T-helper 1 cell treated with Interleukin-12 subunit alpha and Interleukin-12 subunit beta and Interleukin-4 antibody, amounts not matched to agents 30 ng/mL and 1 ng/mL, for 36 hours (primary cell): ENCODE results near the gene IFIT5. TPM values are rescaled to one million over a fixed set of nuclear protein-coding genes. Genes with fewer than 3 reads are reported as not detected.
"Not testable (repeated sequence)": the region's sequence is repeated elsewhere in the genome, so short reads cannot be mapped to it uniquely, and the experiment has no call there.

Experiments used
- intact Hi-C: fragments of 100-400 bp; cut with micrococcal nuclease; formaldehyde crosslinking; loops from one replicate; pipeline ENCODE4 v1.15.1; 2024
- total RNA-seq: library from RNA; stranded (reverse); gene quantifications from 2 replicates; pipeline ENCODE4 v1.2.3, GENCODE V29; 2022

The IFIT5 gene
- total RNA-seq, 1 donor from 2014 or later = 32.1 TPM

- intact Hi-C loops = loop anchor here (1.0 to 5.0 kb wide), 8 partner anchors 22 to 400 kb away; partner anchors contain the start of genes FAS, IFIT2, IFIT5 and KIF20B
Observed at GRCh38 chr10:89391907-89392756, 22.2 kb upstream of the IFIT5 start, which contains the start of gene IFIT1. Gene IFIT1 (plus strand): TSS chr10:89392623. CDS start chr10:89392713, 90 bp downstream.

GRCh38 chr10:89392974-89393373 is 21.4 kb upstream of the IFIT5 start:
- intact Hi-C loops = loop anchor here (1.0 to 5.0 kb wide), 8 partner anchors 21 to 401 kb away; partner anchors contain the start of genes FAS, IFIT2, IFIT5 and KIF20B

- intact Hi-C loops = loop anchor here (2.0 to 5.0 kb wide), 2 partner anchors 101 to 402 kb away; partner anchors contain the start of gene FAS
Observed at GRCh38 chr10:89393898-89394297, 20.5 kb upstream of the IFIT5 start.

- intact Hi-C loops = no loop called here
Observed at GRCh38 chr10:89395141-89395540, 19.2 kb upstream of the IFIT5 start.

- intact Hi-C loops = no loop called here
Observed at GRCh38 chr10:89398003-89398749, 16.2 kb upstream of the IFIT5 start.

GRCh38 chr10:89399956-89400355 is 14.4 kb upstream of the IFIT5 start:
- intact Hi-C loops = no loop called here

GRCh38 chr10:89403043-89403442 is 11.3 kb upstream of the IFIT5 start:
- intact Hi-C loops = no loop called here

- intact Hi-C loops = no loop called here
Observed at GRCh38 chr10:89404104-89405047, 10.0 kb upstream of the IFIT5 start.

GRCh38 chr10:89406178-89406577 is 8.2 kb upstream of the IFIT5 start:
- intact Hi-C loops = not testable (repeated sequence)

- intact Hi-C loops = not testable (repeated sequence)
Observed at GRCh38 chr10:89407792-89408191, 6.6 kb upstream of the IFIT5 start.

- intact Hi-C loops = not testable (repeated sequence)
Observed at GRCh38 chr10:89409282-89409681, 5.1 kb upstream of the IFIT5 start.

GRCh38 chr10:89410551-89410950 is 3.8 kb upstream of the IFIT5 start:
- intact Hi-C loops = loop anchor here (5.0 to 10.0 kb wide), 4 partner anchors 418 to 1596 kb away; partner anchors contain the start of genes ATAD1, FAS, LIPJ and RNLS

GRCh38 chr10:89411135-89411534 is 3.2 kb upstream of the IFIT5 start:
- intact Hi-C loops = loop anchor here (5.0 to 10.0 kb wide), 4 partner anchors 419 to 1596 kb away; partner anchors contain the start of genes ATAD1, FAS, LIPJ and RNLS

GRCh38 chr10:89412276-89412675 is 2.1 kb upstream of the IFIT5 start:
- intact Hi-C loops = loop anchor here (5.0 to 10.0 kb wide), 4 partner anchors 420 to 1597 kb away; partner anchors contain the start of genes ATAD1, FAS, LIPJ and RNLS

- intact Hi-C loops = loop anchor here (5.0 to 10.0 kb wide), 4 partner anchors 421 to 1599 kb away; partner anchors contain the start of genes ATAD1, FAS, LIPJ and RNLS
Observed at GRCh38 chr10:89413398-89413912, 913 bp upstream of the IFIT5 start.

GRCh38 chr10:89414879-89415821 is 782 bp downstream of the IFIT5 start:
- intact Hi-C loops = loop anchor here (1.0 to 10.0 kb wide), 16 partner anchors 23 to 1784 kb away; partner anchors contain the start of genes ATAD1, FAS, IFIT1 and KIF20B

- intact Hi-C loops = loop anchor here (5.0 to 10.0 kb wide), 4 partner anchors 582 to 1602 kb away; partner anchors contain the start of genes ATAD1, LIPJ, RNLS and RPP30
Observed at GRCh38 chr10:89416465-89416864, 2.1 kb downstream of the IFIT5 start.

GRCh38 chr10:89419548-89419947 is 5.2 kb downstream of the IFIT5 start:
- intact Hi-C loops = loop anchor here (5.0 to 10.0 kb wide), 4 partner anchors 585 to 1605 kb away; partner anchors contain the start of genes ATAD1, LIPJ, RNLS and RPP30
